ENCODE measurements around the gene DOCK11.

The DOCK11 gene

DNA sequence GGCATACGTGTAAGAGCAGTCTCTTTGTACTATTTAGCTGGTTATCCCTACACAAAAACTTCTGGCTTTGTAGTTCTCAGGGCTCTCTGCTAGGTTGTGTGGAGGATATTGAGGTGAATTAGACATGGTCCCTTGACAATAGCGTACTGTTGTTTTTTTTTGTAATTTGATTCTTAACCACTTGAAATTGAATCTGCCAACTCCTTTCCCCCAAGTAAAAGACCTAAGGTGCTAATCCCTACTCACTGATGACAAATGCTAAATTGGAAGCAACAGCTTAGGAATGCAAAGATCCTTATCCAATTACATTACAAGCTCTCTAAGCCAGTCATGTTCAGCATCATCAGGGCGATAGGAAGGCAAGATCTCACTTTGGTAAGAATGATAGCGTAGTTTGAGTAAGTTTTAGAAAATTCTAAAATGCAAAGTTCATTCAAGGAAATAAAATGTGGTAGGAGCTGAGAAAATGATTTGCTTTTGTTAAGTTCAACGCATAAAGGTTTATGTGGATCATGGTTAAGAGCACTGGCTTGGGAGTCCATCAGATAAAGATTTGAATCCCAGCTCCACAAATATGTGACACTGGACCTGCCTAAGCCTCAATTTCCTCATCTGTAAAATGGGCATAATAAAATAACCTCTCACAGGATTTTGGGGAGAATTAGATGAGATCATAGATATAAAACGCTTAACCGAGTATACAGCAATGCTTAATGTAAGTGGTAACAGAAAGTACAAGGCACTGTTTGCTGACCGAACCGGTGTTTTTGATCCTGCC, 39.3 kb downstream of the DOCK11 start:
- no peak for DNase-seq

DNA sequence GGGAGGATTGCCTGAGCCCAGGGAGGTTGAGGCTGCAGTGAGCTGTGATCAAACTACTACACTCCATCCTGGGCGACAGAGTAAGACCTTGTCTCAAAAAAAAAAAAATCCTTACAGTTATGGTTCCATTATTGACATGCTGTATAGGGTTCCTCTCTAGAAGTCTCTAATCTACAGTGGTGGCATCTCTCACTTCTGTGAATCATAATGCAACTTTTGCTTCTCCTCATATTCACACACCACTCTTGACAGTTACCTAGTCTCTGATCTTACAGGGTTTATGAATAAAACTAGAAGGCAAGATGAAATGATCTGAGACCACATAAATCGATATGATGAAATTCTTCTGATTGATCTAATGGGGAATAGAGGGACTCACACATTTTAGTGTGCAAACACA, 40.6 kb downstream of the DOCK11 start:
- DNase-seq: no peak

- peak; percentile 6 for DNase-seq
Observed at GRCh38 chrX:118536687-118537461, 41.3 kb downstream of the DOCK11 start.

DNA sequence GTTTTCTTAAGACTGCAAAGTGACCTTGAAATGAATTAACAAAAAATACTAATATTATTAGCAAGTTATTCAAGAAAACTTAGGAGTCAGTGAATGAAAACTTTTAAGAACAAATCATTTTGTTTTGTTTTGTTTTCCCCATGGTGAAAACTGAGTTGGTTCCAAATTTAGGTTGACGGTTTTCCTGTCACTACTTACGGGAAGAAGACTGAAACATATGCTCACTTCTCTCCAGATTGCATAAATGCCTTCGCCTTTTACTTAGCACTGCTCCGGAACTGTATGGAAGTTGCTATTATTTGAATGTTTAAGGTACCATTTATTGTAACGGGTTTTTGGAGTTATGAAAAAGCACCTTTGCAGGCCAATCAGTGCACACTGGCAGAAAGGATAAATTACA, 42.8 kb downstream of the DOCK11 start:
- no peak for DNase-seq

DNA sequence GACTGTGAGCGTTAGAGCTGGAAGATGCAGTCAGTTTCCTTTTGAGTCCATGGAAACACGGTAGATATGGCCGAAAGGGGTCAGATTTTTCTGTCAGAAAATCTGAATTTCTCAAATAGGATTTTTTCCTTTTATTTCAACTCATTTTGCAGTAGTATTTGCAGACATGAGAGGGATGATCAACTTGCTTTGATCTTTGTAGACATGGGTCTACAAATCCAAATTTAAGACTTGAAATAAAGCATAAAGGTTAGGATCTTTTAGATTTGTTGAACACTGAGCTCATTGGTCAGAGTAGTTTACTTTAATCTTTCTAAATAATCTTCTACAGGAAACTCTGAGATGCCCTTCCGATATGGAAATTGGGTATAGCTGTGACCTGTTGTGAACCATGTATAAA, 44.7 kb downstream of the DOCK11 start:
- no peak for DNase-seq

DNA sequence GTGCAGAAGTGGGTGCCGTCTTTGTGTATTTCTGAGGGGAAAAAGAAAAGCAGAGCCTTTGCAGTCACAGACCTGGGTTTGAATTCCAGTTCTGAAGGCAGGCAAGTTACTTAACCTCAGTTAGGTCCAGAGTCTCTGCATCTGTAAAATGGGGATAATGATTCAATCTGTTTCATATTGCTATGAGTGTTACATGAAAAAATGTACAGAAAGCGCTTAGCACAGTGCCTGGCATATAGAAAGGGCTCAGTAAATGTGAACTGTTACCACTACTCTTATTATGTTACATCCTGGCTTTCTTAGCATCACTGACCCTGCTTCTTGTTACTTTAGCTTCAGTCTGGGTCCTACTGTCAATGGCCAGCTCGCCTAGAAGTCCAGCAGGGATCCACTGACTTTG, 45.9 kb downstream of the DOCK11 start:
- DNase-seq: no peak

DNA sequence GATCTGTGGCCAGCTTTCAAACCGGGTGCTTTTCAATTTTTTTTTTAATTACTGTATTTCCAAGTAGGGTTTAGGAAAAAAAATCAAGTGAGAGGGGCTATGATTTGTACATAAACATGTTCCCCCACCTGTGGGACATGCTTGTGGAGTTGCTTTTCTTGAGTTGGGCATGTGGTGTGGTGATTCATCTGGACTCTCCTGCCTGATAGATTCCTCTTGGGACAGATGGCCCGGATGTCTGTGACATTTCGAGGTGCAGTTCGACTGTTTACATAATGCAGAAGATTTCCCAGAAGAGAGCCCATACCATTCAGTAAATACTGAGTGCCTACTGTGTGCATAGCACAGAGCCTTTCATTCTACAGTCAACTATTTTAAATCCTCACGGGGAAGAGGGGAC, 49.9 kb downstream of the DOCK11 start:
- no peak for DNase-seq

DNA sequence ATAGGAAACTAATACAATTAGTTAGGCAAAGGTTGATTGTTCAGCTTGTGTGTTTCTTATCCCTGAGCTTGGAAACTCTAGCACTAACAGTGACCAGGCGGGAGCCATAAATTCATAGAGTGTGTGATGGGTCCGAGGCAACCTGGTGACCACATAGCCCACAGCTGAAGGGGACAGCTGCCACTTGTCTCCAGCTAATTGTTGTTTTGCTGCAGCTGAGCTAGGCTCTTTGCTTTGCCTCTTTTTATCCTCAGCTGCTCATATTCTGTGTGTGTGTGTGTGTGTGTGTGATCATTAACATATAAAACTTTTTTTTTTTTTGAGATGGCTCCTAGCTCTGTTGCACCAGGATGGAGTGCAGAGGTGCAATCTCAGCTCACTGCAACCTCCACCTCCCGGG, 53.2 kb downstream of the DOCK11 start:
- no peak for DNase-seq

DNA sequence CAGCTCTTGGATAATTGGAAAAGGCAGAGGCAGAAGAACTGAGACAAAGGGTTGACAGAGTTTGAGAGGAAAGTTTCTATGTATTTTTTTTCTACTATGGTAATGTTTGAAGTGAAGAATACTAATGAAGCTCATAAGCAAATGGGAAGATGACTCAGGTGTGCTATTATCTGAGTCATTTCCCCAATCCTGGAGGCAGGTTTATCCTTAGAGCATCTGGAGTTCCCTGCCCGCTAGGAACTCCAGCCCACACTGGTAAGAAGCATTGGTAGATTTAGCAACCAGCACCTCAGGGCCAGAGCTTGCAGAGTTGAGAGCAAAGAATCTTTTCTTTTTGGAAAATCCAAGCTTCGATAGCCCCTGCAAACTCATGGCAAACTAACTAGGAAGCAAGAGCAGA, 55.2 kb downstream of the DOCK11 start:
- no peak for DNase-seq

- DNase-seq: no peak
Observed at GRCh38 chrX:118551426-118551825, 55.8 kb downstream of the DOCK11 start.

- DNase-seq: no peak
Observed at GRCh38 chrX:118552121-118552900, 56.7 kb downstream of the DOCK11 start.

DNA sequence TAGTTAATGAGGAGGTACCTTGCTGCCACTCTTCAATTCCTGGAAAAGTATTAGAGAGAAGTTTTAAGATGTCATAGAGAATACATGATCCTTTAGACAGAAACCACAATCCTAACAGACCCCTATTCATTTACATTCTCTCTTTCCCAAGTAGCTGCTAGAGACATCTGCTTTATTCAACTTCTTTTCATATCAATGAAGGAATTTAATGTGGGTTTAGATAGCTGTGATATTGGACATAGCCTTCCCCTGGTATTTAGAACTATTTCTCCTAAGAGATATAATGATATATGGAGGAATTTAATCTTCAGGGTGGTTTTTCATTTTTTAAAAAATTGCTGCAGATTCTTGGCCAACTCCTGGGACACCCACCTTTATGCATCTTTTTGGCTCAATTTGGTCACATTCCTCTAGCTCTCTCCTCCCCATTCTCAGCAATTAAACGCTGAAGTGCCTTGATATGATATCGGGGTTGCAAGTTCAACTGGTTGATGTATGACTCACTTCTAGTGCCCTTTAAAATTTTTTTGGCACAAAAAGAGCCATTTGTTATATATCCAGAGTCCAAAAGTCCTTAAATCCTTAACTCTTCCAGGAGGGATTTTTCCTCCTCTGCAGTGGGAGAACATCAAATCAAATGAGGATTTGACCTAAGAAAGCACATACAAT, 57.6 kb downstream of the DOCK11 start:
- DNase-seq: no peak

GRCh38 chrX:118554511-118554910, 58.9 kb downstream of the DOCK11 start:
- DNase-seq: no peak

- no peak for DNase-seq
Observed at GRCh38 chrX:118558926-118559325, 63.3 kb downstream of the DOCK11 start.

GRCh38 chrX:118560489-118560888, 64.9 kb downstream of the DOCK11 start:
- DNase-seq: no peak

DNA sequence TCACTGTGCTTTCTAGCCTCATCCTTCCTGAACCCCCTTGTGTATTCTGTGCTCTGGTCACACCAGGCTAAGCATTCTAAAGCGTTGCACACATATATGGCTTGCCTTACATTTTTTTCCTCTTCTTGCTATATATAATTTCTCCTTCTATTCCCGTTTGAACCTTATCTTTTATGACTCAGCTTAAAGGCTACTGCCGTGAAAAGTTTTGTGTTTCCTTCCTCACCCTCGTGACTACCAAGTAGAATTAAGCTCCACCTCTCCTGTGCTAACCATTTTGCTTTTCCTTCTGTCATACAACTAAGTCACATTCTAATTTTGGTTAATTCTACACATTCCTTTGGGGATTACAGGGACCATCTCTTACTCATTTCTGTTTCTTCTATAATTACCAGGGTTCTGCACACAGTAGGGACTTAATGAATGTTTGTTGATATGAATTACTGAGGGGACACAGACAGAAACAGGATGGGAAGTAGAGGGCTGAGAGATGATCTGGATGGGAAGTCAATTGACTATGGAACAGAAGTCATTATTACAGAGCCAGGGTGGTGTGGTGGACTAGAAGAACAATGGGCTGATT, 67.1 kb downstream of the DOCK11 start:
- DNase-seq: no peak

DNA sequence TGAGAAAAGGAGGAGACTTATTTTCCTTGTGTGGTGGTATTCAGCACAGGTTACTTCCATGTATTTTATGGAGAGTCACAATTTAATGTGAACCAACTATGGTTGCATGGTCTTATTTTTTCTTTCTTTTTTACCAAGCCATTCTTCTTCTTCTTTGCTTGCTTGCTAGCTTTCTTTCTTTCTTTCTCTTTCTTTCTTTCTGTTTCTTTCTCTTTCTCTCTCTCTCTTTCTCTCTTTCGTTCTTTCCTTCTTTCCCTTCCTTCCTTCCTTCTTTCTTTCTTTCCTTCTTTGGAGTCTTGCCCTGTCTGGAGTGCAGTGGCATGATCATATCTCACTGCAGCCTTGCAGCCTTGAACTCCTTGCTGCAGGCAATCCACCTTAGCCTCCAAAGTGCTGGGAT, 68.9 kb downstream of the DOCK11 start:
- no peak for DNase-seq

DNA sequence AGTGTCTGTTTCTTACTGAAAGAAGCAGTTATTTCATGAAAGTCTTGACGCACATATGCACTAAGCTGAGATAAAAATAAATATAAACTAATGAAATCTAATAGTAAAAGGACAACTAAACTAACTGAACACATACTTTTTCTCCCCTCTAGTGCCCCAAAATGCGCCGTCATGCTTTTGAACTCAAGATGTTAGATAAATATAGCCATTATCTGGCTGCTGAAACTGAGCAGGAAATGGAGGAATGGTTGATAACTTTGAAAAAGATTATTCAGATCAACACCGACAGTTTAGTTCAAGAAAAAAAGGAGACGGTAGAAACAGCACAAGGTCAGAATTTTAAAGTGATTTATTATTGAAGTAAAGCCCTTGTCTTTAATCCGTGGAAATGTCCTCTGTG, 70.2 kb downstream of the DOCK11 start:
- no peak for DNase-seq

DNA sequence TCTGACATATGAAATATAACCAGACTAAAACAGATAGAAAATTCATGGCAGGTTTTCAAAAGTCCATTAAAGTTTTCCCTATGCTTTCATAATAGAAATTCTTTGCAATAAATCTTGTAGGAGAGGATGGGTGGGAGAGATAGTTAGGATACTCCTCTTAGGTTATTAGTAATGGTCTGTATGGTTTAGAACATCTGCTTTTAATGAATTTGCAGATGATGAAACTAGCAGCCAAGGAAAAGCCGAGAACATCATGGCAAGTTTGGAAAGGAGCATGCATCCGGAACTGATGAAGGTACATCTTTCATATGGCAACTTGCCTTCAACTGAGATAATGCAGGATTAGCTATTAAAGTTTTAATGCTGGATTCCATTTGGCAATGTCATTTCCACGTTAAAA, 70.7 kb downstream of the DOCK11 start:
- no peak for DNase-seq

- no peak for DNase-seq
Observed at GRCh38 chrX:118569676-118570075, 74.1 kb downstream of the DOCK11 start.

DNA sequence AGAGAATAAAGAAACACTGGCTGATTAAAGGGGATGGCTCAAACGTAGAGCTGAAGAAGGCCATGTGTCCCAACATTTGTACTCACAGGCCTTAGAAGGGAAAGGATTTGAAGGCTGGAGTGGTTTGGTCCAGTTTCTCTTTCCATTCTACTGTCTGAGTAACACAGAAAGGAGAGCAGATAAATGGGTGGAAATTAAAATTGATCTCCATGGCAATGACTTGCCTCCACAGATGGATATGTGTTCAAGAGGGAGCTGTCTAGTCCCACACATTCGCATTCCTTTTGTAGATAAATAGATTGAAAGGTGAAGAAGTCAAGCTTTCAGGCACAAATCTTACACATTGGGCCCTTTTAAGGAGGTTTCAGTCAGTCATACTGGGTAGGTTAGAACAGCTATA, 74.6 kb downstream of the DOCK11 start:
- DNase-seq: no peak

- no peak for DNase-seq
Observed at GRCh38 chrX:118571836-118572235, 76.2 kb downstream of the DOCK11 start.

DNA sequence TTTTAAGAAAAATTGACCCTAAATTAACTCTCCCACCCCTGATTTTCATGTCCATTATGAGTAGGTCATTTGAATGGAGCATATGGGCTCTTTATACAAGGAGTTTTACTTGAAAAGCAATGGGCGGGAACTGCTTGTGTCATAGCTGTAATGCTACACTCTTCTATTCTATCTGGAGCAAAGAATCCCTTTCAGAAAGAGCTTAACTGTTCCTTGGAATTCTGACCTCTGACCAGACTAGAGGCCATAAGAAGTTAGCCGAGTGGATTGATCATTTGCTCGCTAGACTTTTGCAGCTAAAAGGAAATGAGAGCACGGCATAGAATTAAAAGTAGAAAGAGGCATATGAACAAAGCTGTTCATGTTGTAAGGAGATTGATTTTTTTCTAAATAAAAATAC, 79.1 kb downstream of the DOCK11 start:
- DNase-seq: no peak
